GM19239 (cell line): ENCODE results near the gene TCF4.

Source experiments
- DNase-seq: peaks from one replicate; pipeline ENCODE4 v3.0.0; 2011; ENCODE audit warnings: low spot score; ENCODE audit not compliant: insufficient read length
- FAIRE-seq: peaks from 2 replicates; lab custom pipeline; 2011; peaks lifted over from hg19 to GRCh38; lab: Jason Lieb, UNC

Gene TCF4

GRCh38 chr18:55587418-55588110 is 428 bp downstream of the TCF4 start:
- FAIRE-seq (no peak), DNase-seq (no peak)

GRCh38 chr18:55585920-55586561 is 2.0 kb downstream of the TCF4 start:
- DNase-seq (no peak), FAIRE-seq (no peak)

GRCh38 chr18:55585065-55585919 is 2.7 kb downstream of the TCF4 start:
- DNase-seq = no peak

GRCh38 chr18:55584201-55584600 is 3.8 kb downstream of the TCF4 start:
- FAIRE-seq (no peak), DNase-seq (no peak)

More at GRCh38 chr18:55585065-55585919, 2.7 kb downstream of the TCF4 start:
- no peak for FAIRE-seq

GRCh38 chr18:55582325-55582724 is 5.7 kb downstream of the TCF4 start:
- FAIRE-seq (no peak), DNase-seq (no peak)

GRCh38 chr18:55579501-55580270 is 8.3 kb downstream of the TCF4 start:
- DNase-seq (no peak), FAIRE-seq (no peak)

- FAIRE-seq (no peak), DNase-seq (no peak)
Measured at GRCh38 chr18:55577812-55578539, 10.0 kb downstream of the TCF4 start.

GRCh38 chr18:55576001-55576400 is 12.0 kb downstream of the TCF4 start:
- FAIRE-seq = no peak

GRCh38 chr18:55575066-55575465 is 12.9 kb downstream of the TCF4 start:
- no peak for FAIRE-seq
- DNase-seq = no peak

More at GRCh38 chr18:55576001-55576400, 12.0 kb downstream of the TCF4 start:
- no peak for DNase-seq

GRCh38 chr18:55573386-55573785 is 14.6 kb downstream of the TCF4 start:
- DNase-seq = no peak
- no peak for FAIRE-seq

GRCh38 chr18:55570966-55571365 is 17.0 kb downstream of the TCF4 start:
- no peak for DNase-seq
- no peak for FAIRE-seq

GRCh38 chr18:55566456-55566935 is 21.5 kb downstream of the TCF4 start:
- no peak for FAIRE-seq
- DNase-seq = no peak

- DNase-seq = no peak
- no peak for FAIRE-seq
Measured at GRCh38 chr18:55559739-55560138, 28.3 kb downstream of the TCF4 start.

- no peak for DNase-seq
- no peak for FAIRE-seq
Measured at GRCh38 chr18:55557211-55557610, 30.8 kb downstream of the TCF4 start.

- no peak for FAIRE-seq
- DNase-seq = no peak
Measured at GRCh38 chr18:55555395-55556027, 32.5 kb downstream of the TCF4 start.

GRCh38 chr18:55552526-55553189 is 35.3 kb downstream of the TCF4 start:
- DNase-seq (no peak), FAIRE-seq (no peak)

- no peak for DNase-seq
- no peak for FAIRE-seq
Measured at GRCh38 chr18:55551227-55551626, 36.8 kb downstream of the TCF4 start.

GRCh38 chr18:55550471-55550870 is 37.5 kb downstream of the TCF4 start:
- DNase-seq (no peak), FAIRE-seq (no peak)
